Measurements from ENCODE around the gene SCART1. TPM values are rescaled to one million over a fixed set of nuclear protein-coding genes. Genes with fewer than 3 reads are reported as not detected.

SCART1 gene
- total and polyA plus RNA-seq, 2 donors (not counting 3 experiments of a cell fraction or from before 2014, with no cell fraction given) = 0.90 to 1.0 TPM

- intact Hi-C loops (cut with micrococcal nuclease) = no loop called here
Observed at GRCh38 chr10:133459454-133460207, 5.9 kb downstream of the SCART1 start.

More at GRCh38 chr10:133459454-133460207, 5.9 kb downstream of the SCART1 start:
- ChIA-PET POLR2A (no interaction called here), CTCF (no interaction called here)
- DNase-seq (ENCODE audit: low read depth, low spot score) = no peak
- dilution Hi-C loops (cut with MboI; ENCODE audit: extremely low pct_ligation_motif_present, low sequenced_read_pairs) = no loop called here
- Histone ChIP-seq H3K4me3 (replicated peaks in 1 of 3; ENCODE audit: insufficient read depth in 1 of 3, low read depth in 1 of 3, low read length in 3 of 3) (no peak overlapping the region), H3K4me2 (ENCODE audit: insufficient read depth, low read length) (no peak overlapping the region), H3K79me2 (ENCODE audit: control insufficient read depth, insufficient read depth, low read length) (no peaks in the 10 kb centered on the region), H3K9me1 (replicated peaks; ENCODE audit: control insufficient read depth, extremely low read depth, insufficient read depth, low read length) (no peaks in the 10 kb centered on the region), H2AFZ (ENCODE audit: low read depth, low read length) (no peak overlapping the region), H3K36me3 (ENCODE audit: control insufficient read depth in 2 of 2, extremely low read depth in 1 of 2, insufficient read depth in 2 of 2, low read length in 2 of 2) (no peaks in the 10 kb centered on the region), H3K9me3 (replicated peaks; ENCODE audit: control insufficient read depth, insufficient read depth, low read length) (no peaks in the 10 kb centered on the region), H3K27me3 (ENCODE audit: control insufficient read depth in 2 of 2, insufficient read depth in 2 of 2, low read length in 2 of 2) (no peaks in the 10 kb centered on the region), H4K20me1 (replicated peaks; ENCODE audit: control insufficient read depth, extremely low read depth, insufficient read depth, low read length) (no peaks in the 10 kb centered on the region), H3K4me1 (ENCODE audit: control insufficient read depth, extremely low read depth, insufficient read depth, low read length) (no peaks in the 10 kb centered on the region), H3K9ac (replicated peaks; ENCODE audit: extremely low read depth, insufficient read depth, low read length) (no peak overlapping the region), H3K27ac (ENCODE audit: insufficient read depth, low read depth, low read length) (no peak overlapping the region)
- BruUV-seq (replicated peaks) = no TSS peak
- no peak for TF ChIP-seq POLR2AphosphoS5 (IDR thresholded peaks at IDR 0.05; ENCODE audit: insufficient read depth, low read depth, low read length)
- TF ChIP-seq JUN (IDR thresholded peaks at IDR 0.05; ENCODE audit: borderline replicate concordance, insufficient read depth, insufficient read length, low read depth) = no peak
- no peak for TF ChIP-seq FOS (IDR thresholded peaks at IDR 0.05; ENCODE audit: borderline replicate concordance, insufficient read depth, low read length)
- no peak for TF ChIP-seq MYC (IDR thresholded peaks at IDR 0.05; ENCODE audit: low read depth, low read length)
- TF ChIP-seq POLR2A (IDR thresholded peaks at IDR 0.05; ENCODE audit: low read depth, low read length) = no peak
- TF ChIP-seq EZH2 (IDR thresholded peaks at IDR 0.05; ENCODE audit: borderline replicate concordance, low read depth, low read length, severe bottlenecking) = no peak
- no peak for TF ChIP-seq CTCF (IDR thresholded peaks at IDR 0.05; ENCODE audit: extremely low read depth in 1 of 2, insufficient read depth in 1 of 2, low read depth in 1 of 2, low read length in 2 of 2)
- no peak for TF ChIP-seq GATA2 (IDR thresholded peaks at IDR 0.05; ENCODE audit: insufficient read depth, insufficient read length, low read depth, low read length)
- no peak for TF ChIP-seq MAX (IDR thresholded peaks at IDR 0.05; ENCODE audit: insufficient read depth, insufficient read length)
- FAIRE-seq = no peak
